ENCODE results near the gene PRKCB.
"Not testable (repeated sequence)": the region's sequence is repeated elsewhere in the genome, so short reads cannot be mapped to it uniquely, and the experiment has no call there.

Gene PRKCB

GRCh38 chr16:24138575-24138974 is 302.8 kb downstream of the PRKCB start:
- DNase-seq, result no peak

DNA sequence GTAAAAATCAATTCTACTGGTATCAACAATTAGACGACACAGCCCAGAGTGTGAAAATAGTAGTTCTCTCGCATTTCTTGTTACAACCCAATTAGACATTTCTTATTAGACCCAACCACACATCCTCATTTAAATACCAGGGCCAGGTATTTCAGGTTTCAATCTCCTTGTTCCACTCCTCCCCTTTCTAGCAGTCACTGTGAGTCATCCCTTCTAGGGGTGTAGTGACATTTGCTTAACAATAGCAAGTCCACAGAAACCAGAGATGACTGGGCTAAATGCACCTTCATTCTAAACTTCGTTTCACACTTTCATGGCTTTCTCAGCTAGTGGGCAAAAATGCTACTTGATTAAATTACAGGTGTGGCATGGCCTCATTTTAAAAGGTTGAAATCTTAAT is 303.5 kb downstream of the PRKCB start:
- no peak for DNase-seq

GRCh38 chr16:24140730-24141129 is 304.9 kb downstream of the PRKCB start:
- DNase-seq, result no peak

DNA sequence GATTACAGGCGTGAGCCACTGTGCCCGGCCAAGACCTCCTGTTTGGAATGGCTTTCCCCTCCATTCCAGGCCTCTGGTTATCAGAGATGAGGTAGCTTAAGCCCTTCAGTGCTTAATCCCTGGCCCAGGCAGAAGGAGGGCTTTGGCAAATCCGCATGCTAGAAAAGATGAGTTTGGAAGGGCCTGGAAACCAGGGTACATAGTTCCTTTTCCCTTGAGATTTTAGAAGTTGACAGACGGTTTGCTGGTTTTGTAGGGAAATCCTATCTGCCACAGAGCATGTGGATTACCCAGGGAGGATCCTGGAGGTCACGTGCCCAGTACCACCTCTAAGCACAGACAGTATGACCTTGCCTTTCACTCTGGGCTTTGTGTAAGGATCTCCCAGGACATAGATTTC is 305.7 kb downstream of the PRKCB start:
- no peak for DNase-seq

GRCh38 chr16:24141917-24142316 is 306.1 kb downstream of the PRKCB start:
- no peak for DNase-seq

GRCh38 chr16:24145927-24146326 is 310.1 kb downstream of the PRKCB start:
- DNase-seq, result no peak

DNA sequence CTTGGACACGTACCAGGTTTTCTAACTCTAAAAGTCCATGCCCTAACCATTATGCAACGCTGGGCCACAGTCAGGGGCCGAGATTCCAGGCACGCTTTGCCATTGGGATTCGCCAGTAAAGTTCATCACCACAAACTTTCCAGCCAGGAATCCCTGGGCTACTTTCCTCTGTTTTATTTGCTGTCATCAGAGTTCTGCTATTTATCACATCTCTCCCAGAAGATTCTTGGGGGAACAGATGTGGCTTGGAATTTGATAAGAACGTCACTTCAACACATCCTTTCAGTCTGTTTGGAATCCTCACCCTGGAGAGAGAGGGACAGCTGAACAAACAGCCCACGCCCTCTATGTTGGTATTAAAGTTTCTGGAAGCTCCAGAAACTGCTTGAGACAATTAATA is 310.7 kb downstream of the PRKCB start:
- DNase-seq, result no peak

DNA sequence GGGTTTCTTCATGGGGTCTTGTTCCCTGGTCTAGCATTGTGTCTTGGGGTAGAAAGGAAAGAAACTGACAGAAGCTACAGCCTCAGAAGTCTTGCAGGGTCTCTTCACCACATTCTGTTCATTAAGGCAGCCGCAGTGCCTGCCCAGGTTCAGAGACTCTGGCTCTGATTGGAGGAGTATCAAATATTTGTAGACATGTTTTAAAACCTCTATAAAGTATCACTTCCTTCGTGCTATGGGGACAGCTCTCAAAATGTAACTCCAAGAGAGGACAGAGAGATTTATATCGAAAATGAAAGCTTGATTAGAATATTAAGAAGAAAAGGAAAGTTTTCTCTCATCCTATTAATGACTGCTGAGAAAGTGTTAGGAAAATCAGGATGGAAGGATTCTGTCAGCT is 313.3 kb downstream of the PRKCB start:
- no peak for DNase-seq

- no peak for DNase-seq
These were observed 314.5 kb downstream of the PRKCB start for GRCh38 chr16:24150282-24150681.

DNA sequence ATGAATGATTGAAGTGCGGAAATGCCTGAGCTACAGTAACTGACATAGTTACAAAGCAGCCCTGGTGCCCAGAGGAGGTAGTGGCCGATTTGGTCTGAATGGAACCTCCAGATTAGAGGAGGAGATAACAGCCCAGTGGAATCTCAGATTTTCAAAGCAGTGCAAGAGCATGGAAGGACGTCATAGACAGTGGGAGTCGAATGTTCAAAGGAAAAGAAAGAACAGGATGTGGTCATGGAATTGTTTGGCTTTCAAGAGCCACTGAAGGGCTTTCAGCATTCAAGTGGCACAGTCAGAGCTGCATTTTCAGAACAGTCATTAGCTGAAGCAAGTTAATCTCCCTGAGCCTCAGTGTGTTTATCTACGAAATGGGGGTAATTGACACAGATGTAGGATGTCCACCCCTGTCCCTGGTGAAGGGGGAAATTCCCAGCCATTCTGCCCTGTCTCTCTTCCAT is 315.7 kb downstream of the PRKCB start:
- no peak for DNase-seq

DNA sequence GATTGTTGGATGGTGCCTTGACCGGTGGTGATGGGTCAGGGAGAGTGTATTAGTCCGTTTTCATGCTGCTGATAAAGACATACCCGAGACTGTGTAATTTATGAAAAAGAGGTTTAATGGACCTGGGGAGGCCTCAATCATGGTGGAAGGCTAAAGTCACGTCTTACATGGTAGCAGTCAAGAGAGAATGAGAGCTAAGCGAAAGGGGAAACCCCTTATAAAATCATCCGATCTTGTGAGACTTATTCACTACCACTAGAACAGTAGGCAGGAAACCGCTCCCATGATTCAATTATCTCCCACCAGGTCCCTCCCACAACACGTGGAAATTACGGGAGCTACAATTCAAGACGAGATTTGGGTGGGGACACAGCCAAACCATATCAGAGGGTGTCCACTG is 316.3 kb downstream of the PRKCB start:
- not testable (repeated sequence) for DNase-seq

DNA sequence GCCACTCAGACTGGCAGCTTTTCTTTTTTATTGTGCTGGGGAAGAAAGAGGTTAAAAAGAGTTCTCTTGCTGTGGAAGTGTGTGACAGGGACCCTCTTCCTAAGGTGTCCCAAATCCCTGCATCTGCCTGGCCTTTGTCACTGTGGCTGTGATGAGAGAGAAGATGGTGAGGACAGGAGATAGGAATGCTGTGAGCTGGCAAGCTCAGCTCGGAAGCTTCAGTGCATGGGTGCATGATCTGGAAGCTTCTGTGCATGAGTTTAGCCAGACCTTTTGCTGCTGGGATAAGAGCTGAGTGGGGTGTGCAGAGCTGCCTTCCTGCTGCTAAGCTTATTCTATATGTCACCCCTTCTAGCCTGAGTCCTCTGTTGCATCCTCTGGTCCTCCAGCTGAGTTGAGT is 317.0 kb downstream of the PRKCB start:
- no peak for DNase-seq

DNA sequence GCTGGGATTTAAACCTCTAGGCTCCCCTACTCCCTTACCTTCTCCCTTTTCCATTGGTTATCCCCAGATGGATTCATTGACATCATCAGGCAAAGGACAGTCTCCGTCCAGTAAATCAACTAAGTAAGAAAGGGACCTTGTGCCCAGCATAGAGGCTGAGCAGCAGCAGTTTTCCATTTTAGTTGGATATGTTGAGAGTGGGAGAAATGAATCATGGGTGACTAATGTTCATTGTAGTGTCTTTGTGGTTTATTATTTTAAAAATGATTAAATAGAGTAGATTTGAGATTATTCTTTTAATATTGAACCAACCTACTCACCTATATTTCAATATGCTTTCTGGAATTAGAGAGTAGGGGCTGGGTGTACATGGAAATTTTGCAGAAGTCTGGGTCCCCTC is 321.0 kb downstream of the PRKCB start:
- no peak for DNase-seq

- no peak for DNase-seq
These were observed 328.2 kb downstream of the PRKCB start for GRCh38 chr16:24163935-24164334.

DNA sequence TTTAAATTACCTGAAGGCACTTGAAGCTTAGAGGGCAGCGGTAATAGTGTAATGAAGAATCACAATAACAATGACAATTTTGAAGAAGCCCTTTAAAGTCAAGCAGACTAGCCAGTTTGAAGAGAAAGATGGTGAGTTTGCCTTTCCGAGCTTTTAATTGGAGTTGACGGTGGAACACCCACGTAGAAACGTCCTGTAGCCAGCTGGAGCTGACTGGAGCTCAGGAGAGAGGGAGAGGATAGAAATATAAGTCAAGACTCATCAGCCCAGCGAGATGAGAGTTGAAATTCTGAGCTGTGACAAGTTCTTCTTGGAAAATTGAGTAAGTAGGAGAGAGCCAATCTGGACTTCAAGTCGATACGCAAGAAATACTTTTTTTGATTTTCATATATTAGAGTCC is 328.6 kb downstream of the PRKCB start:
- no peak for DNase-seq

DNA sequence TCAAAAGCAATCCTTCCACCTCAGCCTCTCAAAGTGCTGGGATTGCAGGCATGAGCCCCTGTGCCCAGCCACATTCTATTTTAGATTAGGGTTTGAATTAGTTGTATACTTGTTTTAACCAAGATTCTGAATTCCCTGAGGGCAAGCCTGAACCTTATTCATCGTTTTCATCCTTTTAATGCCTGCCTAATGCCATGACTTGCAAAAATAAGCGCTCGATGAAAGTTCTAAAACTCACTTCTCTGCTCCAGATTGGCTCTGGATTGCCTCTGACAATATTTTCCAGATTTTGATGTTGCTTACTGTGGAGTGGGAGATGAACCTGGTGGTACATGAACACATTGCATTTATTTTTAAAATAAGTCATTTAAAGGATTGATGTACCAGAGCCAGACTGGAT is 329.5 kb downstream of the PRKCB start:
- DNase-seq, result no peak

DNA sequence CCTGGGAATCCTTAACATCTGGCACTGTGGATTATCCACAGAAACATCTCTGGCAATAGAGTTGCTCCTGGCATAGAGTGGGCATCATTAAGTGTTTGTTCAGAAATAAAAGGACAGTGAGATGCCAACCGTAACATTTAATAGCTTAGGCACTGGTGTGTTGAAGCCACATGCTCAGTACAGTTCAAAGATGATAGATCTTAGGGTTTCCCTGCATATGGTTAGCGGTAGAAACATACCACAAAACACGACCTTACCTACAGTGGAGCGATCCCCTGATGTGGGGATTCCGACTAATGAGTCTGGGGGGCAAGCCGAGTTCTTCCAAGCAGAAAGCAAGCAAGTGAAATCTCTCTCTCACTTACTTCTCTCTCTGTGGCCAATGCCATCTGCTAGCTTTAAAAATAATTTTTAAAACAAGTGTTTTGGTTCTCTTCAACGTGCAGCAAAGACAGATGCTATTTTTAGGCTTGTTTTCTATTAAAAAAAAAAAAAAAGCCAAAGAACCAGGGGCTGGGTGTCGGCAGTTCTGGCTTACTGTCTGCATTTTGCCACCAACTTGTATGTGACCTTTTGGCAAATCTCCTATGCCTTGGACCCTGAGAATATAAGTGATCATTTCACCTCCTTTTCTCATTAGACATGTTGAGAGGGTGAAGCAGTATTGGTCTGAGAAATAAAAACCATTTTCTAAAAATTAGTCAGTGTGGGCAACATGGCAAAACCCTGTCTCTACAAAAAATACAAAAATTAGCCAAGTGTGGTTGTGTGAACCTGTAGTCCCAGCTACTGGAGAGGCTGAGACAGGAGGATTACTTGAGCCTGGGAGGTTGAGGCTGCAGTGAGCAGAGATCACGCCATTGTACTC is 331.1 kb downstream of the PRKCB start:
- no peak for DNase-seq

- DNase-seq, result no peak
These were observed 333.1 kb downstream of the PRKCB start for GRCh38 chr16:24168856-24169255.

DNA sequence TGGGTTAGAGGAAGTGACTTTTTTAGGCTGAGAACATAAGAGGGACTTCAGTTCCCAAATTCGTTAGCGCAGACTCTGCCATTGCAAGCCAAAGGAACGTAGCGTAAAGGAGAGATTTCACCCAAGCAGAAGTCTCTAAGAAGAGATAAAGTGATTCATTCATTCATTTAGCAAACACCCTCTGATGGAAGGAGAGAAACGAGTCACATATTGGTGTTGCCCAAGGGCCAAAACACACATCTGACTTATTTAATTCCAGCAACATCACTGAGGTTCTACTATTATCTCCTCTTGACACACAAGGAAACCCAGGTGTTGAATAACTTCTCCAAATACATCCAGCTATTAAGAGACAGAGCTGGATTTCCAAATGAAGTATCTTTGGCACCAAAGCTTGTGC is 334.6 kb downstream of the PRKCB start:
- no peak for DNase-seq

DNA sequence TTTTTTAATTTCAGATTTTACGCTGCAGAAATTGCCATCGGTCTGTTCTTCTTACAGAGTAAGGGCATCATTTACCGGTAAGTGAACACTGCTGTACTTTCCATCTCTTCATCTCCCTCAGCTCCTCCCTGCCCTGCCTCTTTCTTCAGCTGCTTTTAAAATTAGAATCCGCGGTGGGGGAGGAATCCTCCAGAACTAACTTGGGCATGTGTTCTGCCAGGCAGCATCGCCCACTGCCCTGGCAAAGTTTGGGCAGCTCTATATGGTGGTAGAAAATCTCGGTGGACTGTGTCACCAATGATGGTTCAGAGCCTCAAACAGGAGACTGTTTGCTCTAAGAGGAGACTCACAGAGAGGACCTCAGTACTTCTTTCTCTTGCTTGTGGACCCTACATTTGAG is 338.7 kb downstream of the PRKCB start:
- DNase-seq, result no peak

DNA sequence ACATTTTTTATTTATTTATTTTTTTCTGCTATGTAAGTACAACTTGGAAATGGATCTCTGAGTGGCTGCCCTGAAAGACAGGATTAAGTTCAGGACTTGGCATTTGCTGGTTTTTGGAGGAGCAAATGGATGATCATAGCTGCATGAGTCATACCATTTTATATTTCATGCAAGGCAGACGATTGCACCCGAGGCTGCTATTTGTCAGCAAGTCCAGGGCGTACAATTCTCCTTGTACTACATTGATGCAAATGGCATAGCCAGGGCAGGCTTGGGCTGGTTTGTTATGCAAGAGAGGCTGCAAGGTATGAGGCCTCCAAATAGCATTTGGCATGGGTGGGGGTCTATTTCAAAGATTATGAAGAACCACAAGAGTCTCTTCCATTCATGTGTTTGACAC is 339.2 kb downstream of the PRKCB start:
- no peak for DNase-seq

GRCh38 chr16:24178496-24178895 is 342.7 kb downstream of the PRKCB start:
- DNase-seq, result no peak

DNA sequence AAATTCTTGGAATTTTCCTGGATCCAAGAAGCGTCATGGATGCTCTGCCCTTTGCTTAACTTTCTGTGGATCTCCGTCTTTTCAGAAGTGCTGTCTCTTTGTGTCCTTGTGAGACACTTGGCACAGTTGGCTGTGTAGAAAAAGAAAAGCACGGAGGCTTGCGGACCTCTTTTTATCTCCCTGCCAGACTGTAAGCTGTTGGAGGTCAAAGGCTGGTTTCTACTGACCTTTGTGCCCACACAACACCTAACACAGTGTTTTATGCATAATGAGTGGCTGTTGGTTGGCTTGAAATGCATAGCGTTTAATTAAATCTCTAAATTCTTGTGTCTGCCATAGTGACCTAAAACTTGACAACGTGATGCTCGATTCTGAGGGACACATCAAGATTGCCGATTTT is 344.7 kb downstream of the PRKCB start:
- no peak for DNase-seq

- no peak for DNase-seq
These were observed 352.3 kb downstream of the PRKCB start for GRCh38 chr16:24188021-24188542.
